KMS-11 (cell line): Measurements from ENCODE around the gene ANKRD10.
"Not testable (repeated sequence)": the region's sequence is repeated elsewhere in the genome, so short reads cannot be mapped to it uniquely, and the experiment has no call there.

ENCODE experiments used
- H2AFZ ChIP-seq: fragments of 200-600 bp; sonication (generic); 2 replicates; pipeline ENCODE4 v1.6.1; 2016; ENCODE audit warnings: antibody characterized with exemption, mixed run types, low read depth
- H3K27ac ChIP-seq: fragments of 200-600 bp; sonication (generic); 2 replicates; pipeline ENCODE4 v1.6.1; 2016; ENCODE audit warnings: mild to moderate bottlenecking, mixed run types
- H3K27me3 ChIP-seq: fragments of 200-600 bp; sonication (generic); 2 replicates; pipeline ENCODE4 v1.6.1; 2017; ENCODE audit warnings: mild to moderate bottlenecking, low read depth, mixed run types, moderate library complexity; ENCODE audit not compliant: insufficient read depth
- H3K36me3 ChIP-seq: fragments of 200-600 bp; sonication (generic); 2 replicates; pipeline ENCODE4 v1.6.1; 2017; ENCODE audit warnings: mild to moderate bottlenecking, mixed run types; ENCODE audit not compliant: insufficient read depth
- H3K4me1 ChIP-seq: fragments of 200-600 bp; sonication (generic); 2 replicates; pipeline ENCODE4 v1.6.1; 2016; ENCODE audit warnings: mild to moderate bottlenecking, low read depth, mixed run types; ENCODE audit not compliant: poor library complexity, severe bottlenecking
- H3K4me2 ChIP-seq: fragments of 200-600 bp; sonication (generic); 2 replicates; pipeline ENCODE4 v1.7.0; 2016; ENCODE audit warnings: mild to moderate bottlenecking, mixed run types
- H3K4me3 ChIP-seq: fragments of 200-600 bp; sonication (generic); IDR thresholded peaks from 2 replicates; pipeline ENCODE4 v1.6.1; 2017; ENCODE audit warnings: low read depth, low read length, mixed read lengths; ENCODE audit not compliant: insufficient read depth
- H3K79me2 ChIP-seq: fragments of 200-600 bp; sonication (generic); 2 replicates; pipeline ENCODE4 v1.6.1; 2016; ENCODE audit warnings: low read depth, mixed run types; ENCODE audit not compliant: insufficient read depth
- H3K9ac ChIP-seq: fragments of 200-600 bp; sonication (generic); 2 replicates; pipeline ENCODE4 v1.6.1; 2016; ENCODE audit warnings: mild to moderate bottlenecking, mixed run types
- H4K20me1 ChIP-seq: fragments of 200-600 bp; sonication (generic); 2 replicates; pipeline ENCODE4 v1.6.1; 2016; ENCODE audit warnings: mild to moderate bottlenecking, mixed run types; ENCODE audit not compliant: insufficient read depth
- CTCF ChIP-seq: fragments of 200-600 bp; sonication (generic); conservative IDR thresholded peaks from 2 replicates; pipeline ENCODE4 v1.6.1; 2017; ENCODE audit warnings: low read depth, mild to moderate bottlenecking, antibody characterized with exemption, low read length, moderate library complexity, mixed read lengths

ANKRD10 gene

GRCh38 chr13:110953833-110954532 lies 39.1 kb upstream of the ANKRD10 start:
- H3K4me2 ChIP-seq: no peak overlapping the region
- no peaks in the 10 kb centered on the region for H4K20me1 ChIP-seq
- TF ChIP-seq CTCF: no peak
- H3K9ac ChIP-seq: no peak overlapping the region
- no peak overlapping the region for H2AFZ ChIP-seq
- no peaks in the 10 kb centered on the region for H3K79me2 ChIP-seq
- H3K36me3 ChIP-seq: no peaks in the 10 kb centered on the region
- no peaks in the 10 kb centered on the region for H3K4me1 ChIP-seq
- H3K4me3 ChIP-seq: no peak overlapping the region
- H3K27me3 ChIP-seq: no peaks in the 10 kb centered on the region
- no peak overlapping the region for H3K27ac ChIP-seq

- Histone ChIP-seq H3K79me2 (no peaks in the 10 kb centered on the region), H3K27ac (no peak overlapping the region), H3K4me1 (no peaks in the 10 kb centered on the region), H3K4me3 (no peak overlapping the region), H3K9ac (no peak overlapping the region), H3K4me2 (no peak overlapping the region), H3K27me3 (no peaks in the 10 kb centered on the region), H3K36me3 (no peaks in the 10 kb centered on the region), H4K20me1 (no peaks in the 10 kb centered on the region), H2AFZ (no peak overlapping the region)
- TF ChIP-seq CTCF: no peak
Observed at GRCh38 chr13:110953416-110953815, 38.5 kb upstream of the ANKRD10 start.

- not testable (repeated sequence) for H3K4me2 ChIP-seq, H2AFZ ChIP-seq, H3K36me3 ChIP-seq, H3K27ac ChIP-seq, H4K20me1 ChIP-seq, H3K9ac ChIP-seq, H3K4me1 ChIP-seq, H3K79me2 ChIP-seq, H3K4me3 ChIP-seq, H3K27me3 ChIP-seq
Observed at GRCh38 chr13:110952135-110952534, 37.3 kb upstream of the ANKRD10 start.

GRCh38 chr13:110950819-110951570 lies 36.1 kb upstream of the ANKRD10 start:
- TF ChIP-seq CTCF: no peak
- no peak overlapping the region for H3K4me3 ChIP-seq
- no peak overlapping the region for H3K9ac ChIP-seq
- no peaks in the 10 kb centered on the region for H4K20me1 ChIP-seq
- H3K79me2 ChIP-seq: no peaks in the 10 kb centered on the region
- no peaks in the 10 kb centered on the region for H3K36me3 ChIP-seq
- H3K27ac ChIP-seq: no peak overlapping the region
- H3K4me2 ChIP-seq: no peak overlapping the region
- no peak overlapping the region for H2AFZ ChIP-seq
- H3K27me3 ChIP-seq: no peaks in the 10 kb centered on the region
- H3K4me1 ChIP-seq: no peaks in the 10 kb centered on the region

GRCh38 chr13:110950356-110950755 lies 35.5 kb upstream of the ANKRD10 start:
- Histone ChIP-seq H3K4me1 (no peaks in the 10 kb centered on the region), H3K79me2 (no peaks in the 10 kb centered on the region), H3K4me2 (no peak overlapping the region), H3K27me3 (no peaks in the 10 kb centered on the region), H3K36me3 (no peaks in the 10 kb centered on the region), H3K27ac (no peak overlapping the region), H2AFZ (no peak overlapping the region), H3K9ac (no peak overlapping the region), H3K4me3 (no peak overlapping the region), H4K20me1 (no peaks in the 10 kb centered on the region)
- no peak for TF ChIP-seq CTCF
